ENCODE measurements around the gene ALG2. TPM values are rescaled to one million over a fixed set of nuclear protein-coding genes. Genes with fewer than 3 reads are reported as not detected.

The ALG2 gene
- total RNA-seq = 10 to 100 TPM; 47.0 to 64.4 TPM

- Histone ChIP-seq H3K4me1 (replicated peaks) (peaks cover 2% of the 10 kb centered on the region), H3K9me3 (no peaks in the 10 kb centered on the region), H3K36me3 (no peaks in the 10 kb centered on the region), H3K27ac (peak within 1 kb of the TSS; percentile 87 to 91), H3K27me3 (replicated peaks; ENCODE audit: insufficient read depth) (no peaks in the 10 kb centered on the region), H3K4me3 (peak within 1 kb of the TSS; percentile 91 to 93)
- whole genome bisulfite sequencing = under 1% methylated on average over 68 of the region's 70 CpGs
- peak; percentile 94 for TF ChIP-seq POLR2AphosphoS5 (IDR thresholded peaks at IDR 0.05)
- TF ChIP-seq CTCF (IDR thresholded peaks at IDR 0.05) = peak in 2 of 4 experiments; percentile 19 to 21
- TF ChIP-seq POLR2A (IDR thresholded peaks at IDR 0.05) = peak; percentile 82
- intact Hi-C loops (cut with DNase I) = loop anchor here (5.0 kb wide), 2 partner anchors 35 to 595 kb away; no protein-coding TSS in a partner anchor
- DNase-seq (ENCODE audit: low spot score) = peak; percentile 89
Measured at GRCh38 chr9:99221621-99222415, at the start of gene ALG2, which contains the start of gene SEC61B. TSS of gene ALG2 (minus strand) at chr9:99221942. CDS start at chr9:99221894, 48 bp downstream. TSS of gene SEC61B (plus strand) at chr9:99222282. CDS start at chr9:99222364, 82 bp downstream.

- no peaks in the 10 kb centered on the region for H3K9me3 ChIP-seq
- WGBS = 60% methylated on average over 3 of the region's 3 CpGs
- H3K27me3 ChIP-seq (replicated peaks; ENCODE audit: insufficient read depth) = no peaks in the 10 kb centered on the region
- no peak overlapping the region for H3K27ac ChIP-seq
- H3K36me3 ChIP-seq = no peaks in the 10 kb centered on the region
- TF ChIP-seq POLR2A (IDR thresholded peaks at IDR 0.05) = no peak
- no peak for TF ChIP-seq CTCF (IDR thresholded peaks at IDR 0.05)
- no peak for TF ChIP-seq POLR2AphosphoS5 (IDR thresholded peaks at IDR 0.05)
- H3K4me1 ChIP-seq (replicated peaks) = no peaks in the 10 kb centered on the region
- H3K4me3 ChIP-seq = no peak overlapping the region
- intact Hi-C loops (cut with DNase I) = no loop called here
- DNase-seq (ENCODE audit: low spot score) = no peak
Measured at GRCh38 chr9:99270491-99270890, 48.7 kb upstream of the ALG2 start.

GRCh38 chr9:99269416-99269815 lies 47.7 kb upstream of the ALG2 start:
- 45% methylated on average over 3 of the region's 3 CpGs for WGBS
- Histone ChIP-seq H3K27ac (no peak overlapping the region), H3K4me3 (no peak overlapping the region), H3K36me3 (no peaks in the 10 kb centered on the region), H3K27me3 (replicated peaks; ENCODE audit: insufficient read depth) (no peaks in the 10 kb centered on the region), H3K9me3 (no peaks in the 10 kb centered on the region), H3K4me1 (replicated peaks) (no peaks in the 10 kb centered on the region)
- intact Hi-C loops (cut with DNase I) = loop anchor here (10.0 kb wide), 2 partner anchors 755 to 835 kb away; no protein-coding TSS in a partner anchor
- TF ChIP-seq POLR2A (IDR thresholded peaks at IDR 0.05) (no peak), CTCF (IDR thresholded peaks at IDR 0.05) (no peak), POLR2AphosphoS5 (IDR thresholded peaks at IDR 0.05) (no peak)
- DNase-seq (ENCODE audit: low spot score) = no peak

GRCh38 chr9:99266255-99267023 lies 44.7 kb upstream of the ALG2 start:
- H3K4me1 ChIP-seq (replicated peaks) = no peaks in the 10 kb centered on the region
- H3K36me3 ChIP-seq = no peaks in the 10 kb centered on the region
- no peak overlapping the region for H3K27ac ChIP-seq
- intact Hi-C loops (cut with DNase I) = loop anchor here (10.0 kb wide), 2 partner anchors 758 to 838 kb away; no protein-coding TSS in a partner anchor
- peak; percentile 20 for DNase-seq (ENCODE audit: low spot score)
- H3K27me3 ChIP-seq (replicated peaks; ENCODE audit: insufficient read depth) = no peaks in the 10 kb centered on the region
- WGBS = 14% methylated on average over 17 of the region's 17 CpGs
- no peak for TF ChIP-seq POLR2A (IDR thresholded peaks at IDR 0.05)
- no peak for TF ChIP-seq POLR2AphosphoS5 (IDR thresholded peaks at IDR 0.05)
- TF ChIP-seq CTCF (IDR thresholded peaks at IDR 0.05) = peak; percentile 35 to 63 (median 48)
- no peaks in the 10 kb centered on the region for H3K9me3 ChIP-seq
- no peak overlapping the region for H3K4me3 ChIP-seq
